ENCODE results near the gene DGKA. TPM values are rescaled to one million over a fixed set of nuclear protein-coding genes. Genes with fewer than 3 reads are reported as not detected.

The DGKA gene
- total and polyA plus RNA-seq, 2 of the 4 experiments (the other 2 are of a cell fraction), result 71.9 to 75.1 TPM

- H3K27ac ChIP-seq (ENCODE audit: insufficient read depth, low read length), result peak within 1 kb of the TSS; percentile 64
- H2AFZ ChIP-seq (replicated peaks; ENCODE audit: low read length, poor library complexity), result peak within 1 kb of the TSS; percentile 89
- H3K23ac ChIP-seq (ENCODE audit: low read depth, low read length), result peak within 1 kb of the TSS; percentile 97
- ATAC-seq (ENCODE audit: low read depth) (peak; percentile 89), DNase-seq (peak; percentile 100)
- H4K8ac ChIP-seq (ENCODE audit: low read depth in 2 of 2, low read length in 2 of 2), result peak within 1 kb of the TSS; percentile 74 to 98
- no TSS peak for BruUV-seq (replicated peaks)
- H3K9ac ChIP-seq (ENCODE audit: low read depth, low read length), result peak within 1 kb of the TSS; percentile 85
- peaks cover 5% of the 10 kb centered on the region; the same call in 1 of the 2 replicates for H3K9me1 ChIP-seq (ENCODE audit: insufficient read depth, low read length)
- POLR2A ChIA-PET (ENCODE audit: unreplicated experiment), result interaction anchor here (1.0 to 1.2 kb wide), 3 partner anchors 9 to 70 kb away, joined by 3 to 13 read pairs (median 4); no protein-coding TSS in a partner anchor
- peaks cover 5% of the 10 kb centered on the region for H3K4me1 ChIP-seq (ENCODE audit: control insufficient read depth, insufficient read depth, low read length)
- peaks cover 5% of the 10 kb centered on the region for H3K36me3 ChIP-seq (ENCODE audit: control insufficient read depth, insufficient read depth, low read length)
- H2BK20ac ChIP-seq (ENCODE audit: low read depth, low read length), result peak within 1 kb of the TSS; percentile 2; the same call in 1 of the 2 replicates
- in situ Hi-C loops (cut with MboI; ENCODE audit: low sequenced_read_pairs) (no loop called here), intact Hi-C loops (cut with micrococcal nuclease) (loop anchor here (1.0 kb wide), 1 partner anchor 235 kb away; no protein-coding TSS in a partner anchor), dilution Hi-C loops (cut with HindIII; ENCODE audit: low sequenced_read_pairs, unreplicated experiment) (no loop called here)
- peak within 1 kb of the TSS; percentile 70 for H3K4me3 ChIP-seq (ENCODE audit: insufficient read depth, low read depth, low read length)
- peak within 1 kb of the TSS; percentile 88 for H3K14ac ChIP-seq (replicated peaks; ENCODE audit: low read depth, low read length)
- H4K91ac ChIP-seq (ENCODE audit: insufficient read depth, low read depth, low read length), result peak within 1 kb of the TSS; percentile 88
- peak within 1 kb of the TSS; percentile 98 for H2BK5ac ChIP-seq (ENCODE audit: low read depth, low read length, poor library complexity, severe bottlenecking)
- peak within 1 kb of the TSS; percentile 58 for H3K18ac ChIP-seq (ENCODE audit: low read depth, low read length)
- H3K27me3 ChIP-seq (ENCODE audit: control insufficient read depth, insufficient read depth, low read length), result no peaks in the 10 kb centered on the region
- H3K56ac ChIP-seq (ENCODE audit: extremely low read depth, insufficient read depth, low read length), result peak within 1 kb of the TSS; percentile 71
- H2AK9ac ChIP-seq (replicated peaks; ENCODE audit: low read depth, low read length, poor library complexity), result peak within 1 kb of the TSS; percentile 98
- WGBS, 2 experiments (ENCODE audit: extremely low coverage in 2 of 2, insufficient read length in 1 of 2), result 0% methylated on average over 17 of the region's 39 CpGs; no CpG with 5 or more reads in 1 of the 2 experiments
- no peaks in the 10 kb centered on the region for H3K9me3 ChIP-seq (ENCODE audit: control insufficient read depth, insufficient read depth, low read length)
- H2AK5ac ChIP-seq (ENCODE audit: low read depth, low read length), result peak within 1 kb of the TSS; percentile 100
- peaks cover 12 to 65% of the 10 kb centered on the region in 2 experiments; a peak in 3 of 4 replicates for H3K79me1 ChIP-seq (ENCODE audit: low read depth in 1 of 2, low read length in 2 of 2)
- H4K5ac ChIP-seq (ENCODE audit: low read depth, low read length), result peak within 1 kb of the TSS; percentile 58
- CTCF ChIA-PET, result interaction anchor here (0.6 to 0.9 kb wide), 2 partner anchors 57 to 235 kb away, joined by 3 read pairs; no protein-coding TSS in a partner anchor
- peak within 1 kb of the TSS; percentile 97 for H3K4ac ChIP-seq (ENCODE audit: low read depth, low read length)
- peak within 1 kb of the TSS; percentile 84 for H2BK120ac ChIP-seq (ENCODE audit: low read depth, low read length)
- H4K20me1 ChIP-seq (ENCODE audit: insufficient read depth, low read length), result peaks cover 14% of the 10 kb centered on the region; the same call in 1 of the 2 replicates
- peak within 1 kb of the TSS; percentile 99; the same call in 2 of the 3 replicates for H2BK15ac ChIP-seq (ENCODE audit: low read depth, low read length)
- 0 out of 2 replicates have a peak, but pooled peaks have one; percentile 20 for TF ChIP-seq MXI1 (IDR thresholded peaks at IDR 0.05; ENCODE audit: borderline replicate concordance, low read depth, low read length)
- TF ChIP-seq RCOR1 (IDR thresholded peaks at IDR 0.05; ENCODE audit: insufficient replicate concordance, low read length), result no peak
- TF ChIP-seq SMC3 (IDR thresholded peaks at IDR 0.05; ENCODE audit: low read depth, low read length), result no peak
- peak; percentile 86 for TF ChIP-seq MAZ (IDR thresholded peaks at IDR 0.05; ENCODE audit: borderline replicate concordance, low read depth, low read length)
- peak; percentile 69; the same call in 1 of the 2 replicates for TF ChIP-seq CHD1 (IDR thresholded peaks at IDR 0.05; ENCODE audit: low read depth, low read length)
- TF ChIP-seq POLR2A (IDR thresholded peaks at IDR 0.05; ENCODE audit: low read depth, low read length), result peak; percentile 93
- TF ChIP-seq USF2 (IDR thresholded peaks at IDR 0.05; ENCODE audit: low read depth, low read length), result peak; percentile 68; the same call in 1 of the 2 replicates
- peak; percentile 85 for TF ChIP-seq FOS (IDR thresholded peaks at IDR 0.05; ENCODE audit: low read depth, low read length)
- peak within 1 kb of the TSS; percentile 91 for H3K4me2 ChIP-seq (ENCODE audit: low read depth, low read length)
These were observed 42.8 kb downstream of the DGKA start, which contains the start of gene RAB5B for GRCh38 chr12:55973599-55974307. RAB5B (plus strand) TSS chr12:55974078; CDS start chr12:55986961, 12,883 bp downstream.

Measured in IMR-90 (cell line).